Measurements from ENCODE around the gene CHSY1.

- no peak for TF ChIP-seq GATA2 (IDR thresholded peaks at IDR 0.05; ENCODE audit: low read depth, low read length)
- no peak for TF ChIP-seq GATA3 (IDR thresholded peaks at IDR 0.05; ENCODE audit: low read depth, low read length)
Observed at GRCh38 chr15:101211897-101212296, 40.0 kb downstream of the CHSY1 start.

Data from SH-SY5Y (cell line).